ENCODE measurements around the gene RNF133.
"Not testable (repeated sequence)": the region's sequence is repeated elsewhere in the genome, so short reads cannot be mapped to it uniquely, and the experiment has no call there.

RNF133 gene

DNA sequence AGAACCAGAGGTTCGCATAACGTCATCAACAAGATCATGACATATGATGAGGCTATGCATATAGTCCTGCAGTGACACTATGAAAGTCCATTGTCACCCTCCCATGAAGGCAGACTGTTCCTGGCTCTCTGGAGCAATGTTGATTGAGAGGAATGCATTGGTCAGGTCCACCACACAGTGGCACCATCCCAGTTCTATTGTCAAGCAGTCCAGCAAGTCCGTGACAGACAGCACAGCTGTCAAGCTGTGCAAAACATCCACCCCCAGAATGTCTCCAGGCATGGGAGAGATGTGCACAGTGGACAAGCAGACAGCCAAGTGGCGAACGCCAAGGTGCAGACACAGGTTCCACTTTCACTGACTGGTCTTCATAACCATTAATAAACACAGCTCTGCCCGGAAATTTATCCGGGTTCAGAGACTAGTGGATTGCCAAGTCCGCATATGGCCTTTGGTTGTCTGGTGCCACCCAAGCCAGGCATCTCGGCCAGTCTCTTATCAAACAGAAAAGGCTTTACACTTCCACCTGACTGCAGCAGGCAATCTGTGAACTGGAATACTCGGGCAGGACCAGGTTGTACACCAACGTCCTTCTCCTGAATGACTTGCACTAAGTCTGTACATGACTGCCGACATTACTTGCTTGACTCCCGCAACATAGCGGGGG lies 7.2 kb downstream of the RNF133 start:
- TF ChIP-seq, protein P1, sequence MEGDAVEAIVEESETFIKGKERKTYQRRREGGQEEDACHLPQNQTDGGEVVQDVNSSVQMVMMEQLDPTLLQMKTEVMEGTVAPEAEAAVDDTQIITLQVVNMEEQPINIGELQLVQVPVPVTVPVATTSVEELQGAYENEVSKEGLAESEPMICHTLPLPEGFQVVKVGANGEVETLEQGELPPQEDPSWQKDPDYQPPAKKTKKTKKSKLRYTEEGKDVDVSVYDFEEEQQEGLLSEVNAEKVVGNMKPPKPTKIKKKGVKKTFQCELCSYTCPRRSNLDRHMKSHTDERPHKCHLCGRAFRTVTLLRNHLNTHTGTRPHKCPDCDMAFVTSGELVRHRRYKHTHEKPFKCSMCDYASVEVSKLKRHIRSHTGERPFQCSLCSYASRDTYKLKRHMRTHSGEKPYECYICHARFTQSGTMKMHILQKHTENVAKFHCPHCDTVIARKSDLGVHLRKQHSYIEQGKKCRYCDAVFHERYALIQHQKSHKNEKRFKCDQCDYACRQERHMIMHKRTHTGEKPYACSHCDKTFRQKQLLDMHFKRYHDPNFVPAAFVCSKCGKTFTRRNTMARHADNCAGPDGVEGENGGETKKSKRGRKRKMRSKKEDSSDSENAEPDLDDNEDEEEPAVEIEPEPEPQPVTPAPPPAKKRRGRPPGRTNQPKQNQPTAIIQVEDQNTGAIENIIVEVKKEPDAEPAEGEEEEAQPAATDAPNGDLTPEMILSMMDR (IDR thresholded peaks at IDR 0.05; ENCODE audit: low read depth, low read length), result no peak

DNA sequence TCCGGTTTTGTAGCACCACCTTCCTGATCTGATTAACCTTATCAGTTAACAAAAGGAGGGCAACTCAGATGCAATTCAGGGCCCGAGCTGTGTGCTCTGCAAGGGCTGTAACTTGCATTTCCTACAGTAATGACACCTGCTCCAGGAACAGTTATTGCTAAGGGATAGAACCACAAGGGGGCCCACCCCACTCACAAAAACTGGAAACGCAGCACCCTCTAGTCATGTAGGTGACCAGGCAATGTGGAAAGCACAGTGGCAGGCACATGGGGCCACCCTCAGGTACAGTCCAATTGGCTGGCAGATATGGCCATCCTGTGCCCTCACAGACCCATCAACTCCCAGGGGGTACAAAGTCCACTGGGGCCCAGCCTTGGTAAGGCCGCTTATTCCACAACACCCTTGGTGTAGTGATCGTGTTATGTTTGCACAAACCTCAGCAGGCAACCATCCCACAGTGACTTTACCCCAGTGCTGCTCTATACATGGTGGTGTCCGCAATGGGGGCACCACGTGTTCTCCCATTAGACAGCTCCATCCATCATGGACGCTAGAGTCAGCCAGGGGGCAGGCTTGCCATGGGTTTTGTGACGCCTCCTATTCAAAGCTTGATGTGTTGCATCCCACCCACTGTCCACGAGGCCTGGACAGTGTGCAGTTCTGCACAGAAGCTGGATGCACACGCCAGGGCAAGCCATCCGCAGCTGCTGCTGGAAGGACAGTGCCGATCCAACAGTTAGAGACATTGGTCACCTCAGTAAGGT lies 9.4 kb downstream of the RNF133 start:
- DNase-seq (ENCODE audit: extremely low read depth, low read depth), result no peak
- TF ChIP-seq, protein P1 (IDR thresholded peaks at IDR 0.05; ENCODE audit: low read depth, low read length), result no peak

More for the DNA sequence above, 7.2 kb downstream of the RNF133 start:
- DNase-seq (ENCODE audit: extremely low read depth, low read depth), result no peak

DNA sequence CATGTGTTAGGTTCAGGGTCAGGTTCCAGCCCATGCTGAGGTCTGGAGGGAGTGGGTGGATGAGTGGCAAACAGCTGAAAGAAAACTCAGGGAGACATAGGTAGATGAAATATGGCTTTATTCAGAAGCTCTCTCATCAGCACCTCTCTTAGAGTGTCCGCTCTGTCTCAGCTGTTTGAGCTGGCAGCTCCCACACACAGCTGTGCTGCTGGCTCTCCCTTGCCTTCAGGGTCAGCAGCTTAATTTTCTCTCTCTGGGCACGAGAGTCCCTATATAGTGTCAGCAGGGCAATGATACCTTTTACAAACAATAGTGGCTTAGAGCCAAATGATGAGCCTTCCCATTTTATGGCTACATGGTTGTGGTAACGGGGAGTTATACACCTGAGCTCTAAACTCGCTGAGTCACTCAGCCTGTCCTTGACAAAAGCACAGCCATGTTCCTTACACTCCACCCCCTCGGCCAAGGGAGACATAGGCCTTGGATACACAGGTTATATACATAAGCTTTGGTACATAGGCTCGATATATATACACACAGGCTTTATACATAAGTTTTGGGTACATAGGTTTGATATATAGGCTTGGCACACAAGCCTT lies 10.4 kb downstream of the RNF133 start:
- TF ChIP-seq, protein P1 (IDR thresholded peaks at IDR 0.05; ENCODE audit: low read depth, low read length), result no peak
- DNase-seq (ENCODE audit: extremely low read depth, low read depth), result no peak

DNA sequence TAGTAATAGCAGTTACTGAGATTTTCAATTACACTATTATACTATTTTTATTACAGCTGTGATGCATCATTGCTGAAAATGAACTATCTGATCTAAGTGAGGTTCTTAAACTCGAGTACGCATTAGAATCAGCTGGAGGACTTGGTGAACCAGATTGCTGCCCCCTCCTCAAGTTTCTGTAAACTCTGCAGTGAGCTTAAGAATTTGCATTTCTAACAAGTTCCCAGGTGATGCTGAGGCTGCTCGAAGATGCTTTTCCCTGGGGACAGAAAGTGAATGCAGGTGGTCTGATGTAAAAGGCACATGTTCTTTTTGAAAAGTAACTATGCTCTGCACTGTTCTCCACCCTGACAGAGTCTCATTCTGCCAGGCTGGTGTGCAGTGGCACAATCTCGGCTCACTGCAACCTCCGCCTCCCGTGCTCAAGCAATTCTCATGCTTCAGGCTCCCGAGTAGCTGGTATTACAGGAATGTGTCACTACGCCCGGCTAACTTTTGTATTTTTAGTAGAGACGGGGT lies 12.5 kb downstream of the RNF133 start:
- DNase-seq (ENCODE audit: extremely low read depth, low read depth), result no peak

DNA sequence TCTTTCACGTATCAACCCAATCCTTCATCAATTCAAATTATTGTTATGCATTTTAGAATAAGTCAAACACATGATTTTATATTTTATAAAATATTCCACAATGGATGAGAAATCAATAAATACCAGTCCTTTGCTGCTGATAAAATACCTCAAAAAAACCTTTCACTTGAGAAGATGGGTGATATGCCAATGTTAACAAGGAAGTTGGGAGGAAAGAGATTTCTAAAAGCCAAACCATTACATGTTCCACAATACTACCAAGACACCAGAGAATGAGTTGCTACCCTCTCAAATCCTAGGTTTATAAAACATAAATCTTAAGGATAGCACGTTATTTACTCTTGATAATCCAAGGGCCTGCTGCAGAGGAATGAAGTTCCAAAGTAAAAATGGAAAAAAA lies 14.4 kb downstream of the RNF133 start:
- TF ChIP-seq, protein P1 (IDR thresholded peaks at IDR 0.05; ENCODE audit: low read depth, low read length), result no peak
- DNase-seq (ENCODE audit: extremely low read depth, low read depth), result no peak

More for the DNA sequence above, 12.5 kb downstream of the RNF133 start:
- TF ChIP-seq, protein P1 (IDR thresholded peaks at IDR 0.05; ENCODE audit: low read depth, low read length), result no peak

DNA sequence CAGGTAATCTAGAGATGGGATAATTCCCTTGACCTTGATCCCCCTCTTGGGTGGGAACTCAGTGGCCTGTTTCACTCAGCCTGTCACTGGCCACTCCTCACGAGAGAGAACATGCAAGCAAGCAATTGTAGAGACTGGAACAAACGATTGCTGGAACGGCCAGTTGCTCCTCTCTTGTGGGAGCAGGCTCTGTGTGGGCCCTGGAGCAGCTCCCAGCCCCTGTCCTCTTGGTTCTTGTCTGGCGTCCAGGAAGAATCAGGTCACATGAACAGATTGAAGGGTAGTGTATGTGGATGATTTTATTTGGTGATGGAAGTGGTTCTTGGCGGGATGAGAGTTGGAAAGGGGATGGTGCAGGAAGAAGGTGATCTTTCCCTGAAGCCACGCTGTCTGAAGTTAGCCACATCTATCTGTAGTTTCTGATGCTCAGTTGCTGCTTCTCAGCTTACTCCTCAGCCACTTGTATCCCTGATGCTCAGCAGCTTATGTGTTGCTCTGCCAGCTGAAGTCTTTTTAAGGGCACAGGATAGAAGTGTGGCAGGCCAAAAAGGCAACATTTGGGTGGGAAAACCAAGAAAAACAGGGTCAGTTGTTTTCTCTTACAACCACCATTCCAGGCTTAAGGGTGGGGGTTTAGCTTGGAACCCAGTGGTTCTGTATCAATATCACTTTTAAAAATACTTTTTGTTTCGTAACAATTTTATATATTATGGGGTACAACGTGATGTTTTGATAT lies 15.9 kb downstream of the RNF133 start:
- no peak for DNase-seq (ENCODE audit: extremely low read depth, low read depth)
- TF ChIP-seq, protein P1 (IDR thresholded peaks at IDR 0.05; ENCODE audit: low read depth, low read length), result no peak

DNA sequence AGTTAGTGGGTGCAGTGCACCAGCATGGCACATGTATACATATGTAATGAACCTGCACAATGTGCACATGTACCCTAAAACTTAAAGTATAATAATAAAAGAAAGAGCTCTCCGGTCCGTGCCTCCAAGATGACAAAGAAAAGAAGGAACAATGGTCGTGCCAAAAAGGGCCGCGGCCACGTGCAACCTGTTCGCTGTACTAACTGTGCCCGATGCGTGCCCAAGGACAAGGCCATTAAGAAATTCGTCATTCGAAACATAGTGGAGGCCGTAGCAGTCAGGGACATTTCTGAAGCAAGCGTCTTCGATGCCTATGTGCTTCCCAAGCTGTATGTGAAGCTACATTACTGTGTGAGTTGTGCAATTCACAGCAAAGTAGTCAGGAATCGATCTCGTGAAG lies 17.7 kb downstream of the RNF133 start:
- DNase-seq (ENCODE audit: extremely low read depth, low read depth), result not testable (repeated sequence)

All from AG09319 (cell line).